ENCODE measurements around the gene HFE.
"Not testable (repeated sequence)": the region's sequence is repeated elsewhere in the genome, so short reads cannot be mapped to it uniquely, and the experiment has no call there.

HFE gene, protein sequence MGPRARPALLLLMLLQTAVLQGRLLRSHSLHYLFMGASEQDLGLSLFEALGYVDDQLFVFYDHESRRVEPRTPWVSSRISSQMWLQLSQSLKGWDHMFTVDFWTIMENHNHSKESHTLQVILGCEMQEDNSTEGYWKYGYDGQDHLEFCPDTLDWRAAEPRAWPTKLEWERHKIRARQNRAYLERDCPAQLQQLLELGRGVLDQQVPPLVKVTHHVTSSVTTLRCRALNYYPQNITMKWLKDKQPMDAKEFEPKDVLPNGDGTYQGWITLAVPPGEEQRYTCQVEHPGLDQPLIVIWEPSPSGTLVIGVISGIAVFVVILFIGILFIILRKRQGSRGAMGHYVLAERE

GRCh38 chr6:26087284-26088115, at the start of gene HFE:
TSS of gene HFE (plus strand) at chr6:26087429. CDS start at chr6:26087441, 12 bp downstream.
- DNase-seq = no peak

- no peak for DNase-seq
Observed at GRCh38 chr6:26041946-26042345, 45.3 kb upstream of the HFE start.

GRCh38 chr6:26043384-26044139, 43.7 kb upstream of the HFE start:
- DNase-seq = no peak

- DNase-seq = no peak
Observed at GRCh38 chr6:26044140-26045064, 42.8 kb upstream of the HFE start.

GRCh38 chr6:26045065-26045927, 41.9 kb upstream of the HFE start:
- no peak for DNase-seq

DNA sequence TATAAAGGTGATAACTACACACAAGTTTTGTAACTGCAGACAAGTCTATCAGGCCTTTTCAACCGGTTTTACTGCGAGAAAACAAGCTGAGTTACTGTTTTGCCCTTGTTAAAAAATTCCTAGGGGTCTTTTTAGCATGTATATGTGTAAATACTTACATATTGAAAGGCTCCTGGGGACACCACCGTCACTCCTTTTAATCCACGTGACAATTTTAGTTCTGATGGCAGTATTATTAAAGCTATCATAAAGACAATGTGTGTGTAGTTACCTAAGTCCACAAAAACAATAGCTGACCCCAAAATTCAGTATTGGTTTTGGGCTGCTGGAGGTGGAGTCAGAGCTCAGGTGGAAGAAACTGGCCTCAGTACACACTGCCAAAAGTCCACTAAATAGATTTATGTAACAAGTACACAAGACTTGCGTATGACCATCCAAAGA, 41.3 kb upstream of the HFE start:
- DNase-seq = no peak

GRCh38 chr6:26047329-26047728, 39.9 kb upstream of the HFE start:
- DNase-seq = not testable (repeated sequence)

DNA sequence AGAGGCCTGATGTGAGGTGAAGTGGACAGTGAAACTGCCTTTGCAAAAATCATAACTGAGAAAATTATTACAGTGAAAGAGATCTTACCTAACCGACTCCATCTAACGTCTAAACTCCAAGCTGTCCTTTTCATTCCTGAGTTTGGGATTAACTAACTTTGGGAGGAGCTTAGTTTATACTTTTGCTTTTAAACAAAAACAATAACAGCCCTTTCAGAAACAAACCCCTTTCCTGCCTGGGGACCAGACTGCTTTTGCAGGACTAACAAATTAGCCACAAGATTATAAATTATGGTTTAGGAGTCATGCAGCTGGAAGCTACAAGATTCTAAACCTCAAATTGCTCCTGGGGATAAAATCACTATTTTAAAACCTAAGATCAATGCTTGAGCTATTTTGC, 38.6 kb upstream of the HFE start:
- DNase-seq = no peak

DNA sequence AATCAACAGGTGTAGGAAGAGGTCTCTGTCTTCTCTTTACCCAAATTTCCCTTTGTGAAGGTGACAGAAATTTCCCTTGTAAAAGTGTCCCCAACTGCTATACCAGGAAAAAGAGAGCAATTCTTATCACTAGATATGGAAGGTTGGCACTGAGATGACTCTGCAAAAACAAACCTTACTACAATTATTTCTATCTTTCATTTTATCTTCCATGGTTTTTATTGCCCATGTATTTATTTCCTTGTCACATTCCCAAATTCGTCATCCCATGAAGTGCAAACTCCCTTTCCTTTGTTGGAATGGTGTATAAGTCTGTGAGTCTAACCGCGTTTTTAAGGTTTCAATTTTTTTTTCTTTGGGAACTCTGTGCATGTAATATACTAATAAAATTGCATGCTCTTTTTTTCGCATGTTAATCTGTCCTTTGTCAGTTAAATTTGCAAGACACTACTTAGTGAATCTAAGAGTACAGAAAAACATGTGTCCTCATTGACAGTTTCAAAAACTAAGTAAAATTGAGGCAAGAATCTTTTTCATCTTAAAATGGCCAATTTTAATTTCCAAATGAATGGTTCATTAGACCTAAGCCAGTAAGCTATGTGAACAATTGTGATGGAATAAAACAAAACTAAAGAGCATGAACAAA, 35.4 kb upstream of the HFE start:
- no peak for DNase-seq

DNA sequence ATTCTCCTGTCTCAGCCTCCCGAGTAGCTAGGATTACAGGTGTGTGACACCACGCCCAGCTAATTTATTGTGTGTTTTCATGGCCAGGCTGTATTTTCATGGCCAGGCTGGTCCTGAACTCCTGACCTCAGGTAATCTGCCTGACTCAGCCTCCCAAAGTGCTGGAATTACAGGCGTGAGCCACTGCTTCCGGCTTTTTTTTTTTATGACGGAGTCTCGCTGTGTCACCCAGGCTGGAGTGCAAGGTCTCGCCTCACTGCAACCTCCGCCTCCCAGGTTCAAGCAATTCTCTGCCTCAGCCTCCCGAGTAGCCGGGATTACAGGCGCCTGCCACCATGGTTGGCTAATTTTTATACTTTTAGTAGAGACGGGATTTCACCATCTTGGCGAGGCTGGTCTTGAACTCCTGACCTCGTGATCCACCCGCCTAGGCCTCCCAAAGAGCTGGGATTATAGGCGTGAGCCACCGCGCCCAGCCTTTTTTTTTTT, 34.4 kb upstream of the HFE start:
- DNase-seq = not testable (repeated sequence)

GRCh38 chr6:26053992-26054780, 33.0 kb upstream of the HFE start:
- no peak for DNase-seq

DNA sequence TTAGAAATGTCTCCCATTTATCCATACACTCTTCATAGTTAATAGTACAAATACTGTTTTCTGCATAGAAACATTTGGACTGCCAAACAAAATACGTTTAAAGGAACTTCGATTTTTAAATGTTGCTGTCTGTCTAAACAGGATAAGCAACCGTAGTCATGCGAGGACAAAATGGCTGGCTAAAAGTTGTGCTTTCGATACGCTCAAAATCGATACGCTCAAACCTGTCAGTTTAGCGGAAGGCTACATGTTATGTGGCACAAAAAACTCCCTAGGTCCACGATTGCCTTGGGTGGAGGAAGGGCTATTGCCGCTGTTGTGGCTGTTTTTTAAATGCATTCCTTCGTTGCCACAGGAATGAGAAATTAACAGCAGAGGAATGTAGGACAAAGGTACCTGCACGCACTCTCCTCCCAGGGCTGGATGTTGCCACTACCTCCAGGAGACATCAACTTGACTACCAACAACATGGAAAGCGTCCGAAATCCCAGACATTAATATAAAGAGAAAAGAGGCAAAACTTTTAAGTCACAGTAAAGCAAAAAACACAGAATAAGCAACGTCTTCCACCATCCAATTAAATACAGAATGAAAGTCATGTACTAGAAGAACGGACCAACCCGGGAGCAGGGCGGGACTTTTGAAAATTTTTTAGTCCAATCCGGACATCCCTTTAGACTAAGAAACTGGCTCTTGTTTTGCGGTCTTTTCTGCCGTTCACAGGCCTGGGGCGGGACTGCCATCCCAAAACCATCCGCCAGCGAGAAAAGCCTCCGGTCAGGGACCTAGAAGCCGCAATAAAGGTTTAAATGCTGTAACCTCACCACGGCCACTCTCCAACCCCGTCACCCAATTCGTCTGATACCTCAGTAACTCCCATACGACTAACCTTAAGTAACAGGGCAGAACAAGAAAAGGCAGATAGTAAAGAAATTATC, 32.2 kb upstream of the HFE start:
- DNase-seq = peak; percentile 63

DNA sequence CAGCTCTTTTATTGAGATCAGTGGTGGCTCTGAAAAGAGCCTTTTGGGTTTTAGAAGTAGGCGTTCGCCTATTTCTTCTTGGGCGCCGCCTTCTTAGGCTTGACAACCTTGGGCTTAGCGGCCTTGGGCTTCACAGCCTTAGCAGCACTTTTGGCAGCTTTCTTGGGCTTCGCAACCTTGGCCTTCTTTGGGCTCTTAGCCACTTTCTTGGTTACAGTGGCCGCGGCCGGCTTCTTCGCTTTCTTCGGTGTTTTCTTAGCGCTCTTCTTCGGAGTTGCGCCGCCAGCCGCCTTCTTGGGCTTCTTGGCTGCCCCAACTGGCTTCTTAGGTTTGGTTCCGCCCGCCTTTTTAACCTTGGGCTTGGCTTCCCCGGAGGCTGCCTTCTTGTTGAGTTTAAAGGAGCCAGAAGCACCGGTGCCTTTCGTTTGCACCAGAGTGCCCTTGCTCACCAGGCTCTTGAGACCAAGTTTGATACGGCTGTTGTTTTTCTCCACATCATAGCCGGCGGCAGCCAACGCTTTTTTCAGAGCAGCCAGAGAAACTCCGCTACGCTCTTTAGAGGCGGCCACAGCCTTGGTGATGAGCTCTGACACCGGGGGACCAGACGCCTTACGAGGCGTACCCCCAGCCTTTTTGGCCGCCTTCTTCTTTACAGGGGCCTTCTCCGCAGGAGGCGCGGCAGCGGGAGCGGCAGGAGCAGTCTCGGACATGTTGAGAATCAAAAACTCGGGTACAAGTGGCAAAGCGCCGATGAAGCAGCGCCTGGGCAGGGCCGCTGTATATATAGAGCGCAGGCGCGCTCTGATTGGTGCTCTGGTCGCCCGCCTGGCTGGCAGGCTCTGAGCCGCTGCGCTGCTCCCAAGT, 31.3 kb upstream of the HFE start:
- peak; percentile 68 for DNase-seq

- DNase-seq = no peak
Observed at GRCh38 chr6:26056583-26057350, 30.5 kb upstream of the HFE start.

GRCh38 chr6:26057899-26058298, 29.3 kb upstream of the HFE start:
- no peak for DNase-seq

- DNase-seq = not testable (repeated sequence)
Observed at GRCh38 chr6:26058477-26059033, 28.7 kb upstream of the HFE start.

Data from NCI-H1092 (cell line).